Heart left ventricle (tissue), 16 donors: Measurements from ENCODE around the gene APIP. TPM values are rescaled to one million over a fixed set of nuclear protein-coding genes. Genes with fewer than 3 reads are reported as not detected.

Experiments used
- ATAC-seq, 4 donors: fragments of 200-7000 bp; cut with Tn5 transposase; one replicate each; pipeline ENCODE4 v1.9.1; 2020 to 2022; ENCODE audit warnings: moderate library complexity in 4 of 4, mild to moderate bottlenecking in 3 of 4, moderate number of reproducible peaks in 1 of 4
- DNase-seq, 5 donors: peaks; one replicate each; pipeline ENCODE4 v3.0.0-alpha.2; 2020
- H3K27ac ChIP-seq, 12 donors: fragments of 200-600 bp; sonication (generic) in 4 of 12; one replicate each; pipeline versions ENCODE4 v1.5.0 to v1.8.0; 2016 to 2022; ENCODE audit warnings: mild to moderate bottlenecking in 2 of 12
- H3K27me3 ChIP-seq, 9 donors: fragments of 200-600 bp; sonication (generic) in 2 of 9; one replicate each; pipeline versions ENCODE4 v1.5.1 to v1.8.0; 2016 to 2022; ENCODE audit warnings: mild to moderate bottlenecking in 3 of 9
- H3K36me3 ChIP-seq, 9 donors: fragments of 200-600 bp; sonication (generic) in 2 of 9; one replicate each; pipeline versions ENCODE4 v1.5.0 to v1.8.0; 2018 to 2022; ENCODE audit warnings: mild to moderate bottlenecking in 2 of 9
- H3K4me1 ChIP-seq, 12 donors: fragments of 200-600 bp; sonication (generic) in 4 of 12; one replicate each; pipeline versions ENCODE4 v1.5.0 to v1.8.0; 2016 to 2022; ENCODE audit warnings: mild to moderate bottlenecking in 3 of 12
- H3K4me3 ChIP-seq, 12 donors: fragments of 200-600 bp; sonication (generic) in 4 of 12; one replicate each; pipeline versions ENCODE4 v1.5.0 to v1.8.0; 2017 to 2022; ENCODE audit warnings: mild to moderate bottlenecking in 9 of 12, moderate library complexity in 4 of 12
- H3K9me3 ChIP-seq, 12 donors: fragments of 200-600 bp; sonication (generic) in 4 of 12; one replicate each; pipeline versions ENCODE4 v1.5.0 to v1.8.0; 2016 to 2022; ENCODE audit warnings: mild to moderate bottlenecking in 1 of 12
- POLR2A ChIP-seq, 2 donors: fragments of 450-650 bp; IDR thresholded peaks; one replicate each; pipeline ENCODE4 v1.6.1; 2017; ENCODE audit warnings: antibody characterized with exemption in 2 of 2, mild to moderate bottlenecking in 2 of 2, moderate library complexity in 2 of 2
- WGBS, 4 donors: extraction: QIAGEN DNeasy Blood & Tissue Kit in 2 of 4; methylation state at CpG; one replicate each; pipeline versions ENCODE4 v1.1.5 to v1.1.7; 2013 to 2018; 5-methylcytosine and 5-hydroxymethylcytosine counted together
- intact Hi-C, 10 donors: fragments of 100-400 bp; cut with DNase I; formaldehyde crosslinking; loops; one replicate each; pipeline versions ENCODE4 v1.11.1 to v1.14.2; 2022
- polyA plus RNA-seq, 2 donors: library from polyadenylated mRNA; stranded (reverse); fragments of 200-250 nt; gene quantifications; one replicate each; pipeline ENCODE4 v1.2.3, GENCODE V29; 2013
- total RNA-seq, 9 donors: library from RNA; depleted of rRNA in 2 of 9; stranded (reverse); fragments of >200 nt in 2 of 9; fragmentation: NEBNext Ultra II Directional in 3 of 9; extraction: Animal tissue kit (Norgen Biotek cat#: 25700) in 3 of 9; gene quantifications; one replicate each; pipeline versions ENCODE4 v1.1.0 to v1.2.4, GENCODE V29; 2016 to 2023
- TF ChIP-seq, protein P1 (sequence below), 12 donors: fragments of 200-600 bp; sonication (generic) in 4 of 12; IDR thresholded peaks; one replicate each; pipeline versions ENCODE4 v1.5.0 to v1.8.0; 2018 to 2022; ENCODE audit warnings: antibody characterized with exemption in 12 of 12, mild to moderate bottlenecking in 5 of 12
- donor health status: ischemic (EF 13 %, LVEDD 7.1; RV severe dilation, severe dysfunction).
- donor health status: healthy with polysubstance abuse.
- donor health status: DM: no; HTN: yes; CAD: no.
- donor health status: DM: no; HTN: no; CAD: no.
- donor health status: ischemic (EF 25% LVEDD 6.9; RV normal size, moderate dysfunction).
- donor health status: ischemic (EF 25% LVEDD 5.7; RV mildly dilated, moderate dysfunction).
- donor health status: healthy.
- donor health status: DM: yes; HTN: yes; CAD: no.
- donor health status: ischemic (EF 35%, LVEDD 5.7; RV mildly dilated, moderate dysfunction).
- donor health status: nonischemic (EF 11% LVEDD 7.7; RV severe dilation, severe dysfunction).
- donor health status: DM: yes; HTN: yes; CAD: no.
- donor health status: PGD.
- donor health status: ischemic (EF 29% LVEDD 5.4; RV normal size, mild dysfunction).
- donor health status: nonischemic (EF 23%, LVEDD 6.1; RV moderate dilation, normal function).

Gene APIP
- total and polyA plus RNA-seq, 11 donors = 15.8 to 35.3 (median 25.7) TPM

DNA sequence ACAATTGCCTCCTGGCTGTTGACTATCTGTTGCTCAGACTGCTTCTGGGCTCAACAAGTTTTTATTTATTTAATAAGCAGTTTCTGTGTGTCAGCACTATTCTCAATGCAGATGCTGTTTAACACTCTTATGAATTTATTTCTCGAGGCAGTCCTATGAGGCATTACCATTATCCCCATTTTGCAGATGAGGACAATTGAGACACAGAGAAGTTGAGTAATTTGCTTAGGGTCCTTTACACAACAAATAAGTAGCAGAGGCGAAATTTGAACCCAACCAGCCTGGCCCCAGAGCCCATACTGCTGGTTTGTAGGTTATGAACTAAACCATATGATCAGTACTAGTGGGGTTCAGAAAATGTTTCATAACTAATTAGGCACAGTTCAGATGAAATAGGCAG is 58.7 kb downstream of the APIP start:
- no peak for TF ChIP-seq POLR2A (IDR thresholded peaks at IDR 0.05)
- TF ChIP-seq, protein P1, sequence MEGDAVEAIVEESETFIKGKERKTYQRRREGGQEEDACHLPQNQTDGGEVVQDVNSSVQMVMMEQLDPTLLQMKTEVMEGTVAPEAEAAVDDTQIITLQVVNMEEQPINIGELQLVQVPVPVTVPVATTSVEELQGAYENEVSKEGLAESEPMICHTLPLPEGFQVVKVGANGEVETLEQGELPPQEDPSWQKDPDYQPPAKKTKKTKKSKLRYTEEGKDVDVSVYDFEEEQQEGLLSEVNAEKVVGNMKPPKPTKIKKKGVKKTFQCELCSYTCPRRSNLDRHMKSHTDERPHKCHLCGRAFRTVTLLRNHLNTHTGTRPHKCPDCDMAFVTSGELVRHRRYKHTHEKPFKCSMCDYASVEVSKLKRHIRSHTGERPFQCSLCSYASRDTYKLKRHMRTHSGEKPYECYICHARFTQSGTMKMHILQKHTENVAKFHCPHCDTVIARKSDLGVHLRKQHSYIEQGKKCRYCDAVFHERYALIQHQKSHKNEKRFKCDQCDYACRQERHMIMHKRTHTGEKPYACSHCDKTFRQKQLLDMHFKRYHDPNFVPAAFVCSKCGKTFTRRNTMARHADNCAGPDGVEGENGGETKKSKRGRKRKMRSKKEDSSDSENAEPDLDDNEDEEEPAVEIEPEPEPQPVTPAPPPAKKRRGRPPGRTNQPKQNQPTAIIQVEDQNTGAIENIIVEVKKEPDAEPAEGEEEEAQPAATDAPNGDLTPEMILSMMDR (IDR thresholded peaks at IDR 0.05) = no peak
- DNase-seq (no peak), ATAC-seq (no peak)
- 62 to 90% (median 75%) methylated on average over 2 of the region's 2 CpGs for WGBS, 4 donors
- Histone ChIP-seq H3K4me3 (no peak overlapping the region), H3K9me3 (no peaks in the 10 kb centered on the region), H3K27me3 (no peaks in the 10 kb centered on the region), H3K4me1 (peaks cover 0 to 11% (median 0%) of the 10 kb centered on the region in 12 donors), H3K36me3 (no peaks in the 10 kb centered on the region), H3K27ac (no peak overlapping the region)
- intact Hi-C loops = no loop called here

DNA sequence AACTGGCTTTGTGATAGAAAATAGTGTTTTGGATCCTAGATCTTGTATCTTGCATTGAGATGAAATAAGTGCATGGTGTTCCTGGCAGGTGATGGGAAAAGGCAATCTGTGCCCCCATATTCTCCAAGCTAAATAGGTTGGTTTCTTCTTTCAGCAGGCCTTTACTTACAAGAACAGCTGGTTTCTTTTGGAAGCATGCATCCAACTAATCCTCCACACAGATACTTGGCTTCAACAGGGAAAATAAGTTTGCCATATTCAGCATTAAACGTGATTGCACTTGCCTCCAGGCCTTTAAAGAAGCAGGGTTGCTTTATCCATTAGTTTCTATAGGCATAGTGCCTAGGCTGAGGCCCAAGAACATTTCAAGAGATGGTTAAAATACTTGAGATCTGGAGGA is 59.9 kb downstream of the APIP start:
- WGBS, 4 donors = 55 to 81% (median 73%) methylated on average over 1 of the region's 1 CpG
- no peaks in the 10 kb centered on the region for H3K36me3 ChIP-seq
- H3K27ac ChIP-seq = no peak overlapping the region
- H3K4me3 ChIP-seq = no peak overlapping the region
- TF ChIP-seq, protein P1 (IDR thresholded peaks at IDR 0.05) = no peak
- no peak for TF ChIP-seq POLR2A (IDR thresholded peaks at IDR 0.05)
- DNase-seq (no peak), ATAC-seq (no peak)
- H3K27me3 ChIP-seq = no peaks in the 10 kb centered on the region
- peaks cover 0 to 11% (median 0%) of the 10 kb centered on the region in 12 donors for H3K4me1 ChIP-seq
- intact Hi-C loops = no loop called here
- H3K9me3 ChIP-seq = no peaks in the 10 kb centered on the region

GRCh38 chr11:34855754-34856095 is 60.5 kb downstream of the APIP start:
- no peak for DNase-seq
- Histone ChIP-seq H3K4me1 (peaks cover 0 to 11% (median 0%) of the 10 kb centered on the region in 12 donors), H3K4me3 (no peak overlapping the region), H3K27ac (no peak overlapping the region), H3K36me3 (no peaks in the 10 kb centered on the region), H3K27me3 (no peaks in the 10 kb centered on the region), H3K9me3 (no peaks in the 10 kb centered on the region)
- TF ChIP-seq, protein P1 (IDR thresholded peaks at IDR 0.05) = no peak
- TF ChIP-seq POLR2A (IDR thresholded peaks at IDR 0.05) = no peak
- no peak for ATAC-seq
- intact Hi-C loops = no loop called here
- 63 to 87% (median 79%) methylated on average over 3 of the region's 3 CpGs for WGBS, 4 donors

DNA sequence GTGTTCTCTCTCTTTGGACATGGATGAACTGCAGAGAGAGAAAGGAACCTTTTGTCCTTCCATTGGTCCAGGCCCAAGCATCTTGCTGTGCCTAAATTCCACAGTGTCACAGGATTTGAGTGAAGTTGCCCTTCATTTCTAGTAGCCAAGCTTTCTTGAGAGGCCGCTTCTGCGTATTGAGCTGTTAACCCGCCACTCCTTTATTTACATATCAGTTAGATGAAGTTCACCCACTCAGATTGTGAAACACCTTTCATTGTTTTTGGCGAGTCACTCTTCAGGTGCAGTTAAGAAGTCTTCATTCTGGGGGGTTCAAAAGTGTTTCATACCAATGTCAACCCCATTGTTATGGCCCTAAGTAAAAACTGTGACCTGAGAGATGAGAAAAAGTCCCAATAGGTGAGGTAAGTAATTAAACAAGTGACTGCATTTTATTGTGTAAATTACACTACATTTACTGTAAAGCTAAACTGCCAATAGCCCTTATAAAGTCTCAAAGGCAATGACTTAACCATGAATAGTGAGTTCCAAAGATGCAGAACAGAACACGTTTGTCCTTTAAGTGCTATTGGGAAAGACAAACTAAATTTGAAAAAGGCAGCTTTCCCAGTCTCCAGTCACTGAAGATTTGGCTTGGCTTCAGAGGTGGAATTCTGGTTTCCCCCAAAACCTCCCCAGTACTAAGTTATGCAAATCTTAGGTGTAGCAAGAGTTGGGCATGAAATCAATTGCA is 61.0 kb downstream of the APIP start:
- no peak overlapping the region for H3K4me3 ChIP-seq
- intact Hi-C loops = no loop called here
- H3K36me3 ChIP-seq = no peaks in the 10 kb centered on the region
- H3K27me3 ChIP-seq = no peaks in the 10 kb centered on the region
- WGBS, 4 donors = 88 to 93% (median 90%) methylated on average over 5 of the region's 5 CpGs
- H3K4me1 ChIP-seq = peaks cover 0 to 8% (median 0%) of the 10 kb centered on the region in 12 donors
- no peak for DNase-seq
- H3K27ac ChIP-seq = no peak overlapping the region
- no peak for ATAC-seq
- no peaks in the 10 kb centered on the region for H3K9me3 ChIP-seq
- no peak for TF ChIP-seq POLR2A (IDR thresholded peaks at IDR 0.05)
- TF ChIP-seq, protein P1 (IDR thresholded peaks at IDR 0.05) = no peak
